CD14-positive monocyte (primary cell): Measurements from ENCODE around the gene WWOX. TPM values are rescaled to one million over a fixed set of nuclear protein-coding genes. Genes with fewer than 3 reads are reported as not detected.
"Not testable (repeated sequence)": the region's sequence is repeated elsewhere in the genome, so short reads cannot be mapped to it uniquely, and the experiment has no call there.

Experiments
- DNase-seq, 3 donors: peaks; one replicate each; pipeline ENCODE4 v3.0.0-alpha.2; 2011 to 2022
- H2AFZ ChIP-seq: 2 replicates; pipeline ENCODE4 v1.6.0; 2012; ENCODE audit warnings: mild to moderate bottlenecking, low read depth, low read length, inconsistent platforms; ENCODE audit not compliant: insufficient read depth, poor library complexity, severe bottlenecking
- H3K27ac ChIP-seq, 2 donors: 1 replicate in 1 of 2; 2 replicates in 1 of 2; pipeline ENCODE4 v1.5.1; 2012 to 2013; ENCODE audit warnings: low read length in 2 of 2, control low read depth in 1 of 2, inconsistent platforms in 1 of 2, low read depth in 1 of 2, mild to moderate bottlenecking in 1 of 2
- H3K27me3 ChIP-seq, 2 donors: one replicate each; pipeline versions ENCODE4 v1.6.0 to v1.6.1; 2011 to 2013; ENCODE audit warnings: low read length in 2 of 2; ENCODE audit not compliant: control insufficient read depth in 2 of 2, insufficient read depth in 2 of 2
- H3K36me3 ChIP-seq, 2 donors: replicated peaks in 1 of 2; 1 replicate in 1 of 2; 2 replicates in 1 of 2; pipeline versions ENCODE4 v1.5.1 to v1.6.1; 2012 to 2013; ENCODE audit warnings: low read length in 2 of 2, control low read depth in 1 of 2, inconsistent platforms in 1 of 2, mild to moderate bottlenecking in 1 of 2; ENCODE audit not compliant: insufficient read depth in 2 of 2, control insufficient read depth in 1 of 2
- H3K4me1 ChIP-seq, 2 donors: 1 replicate in 1 of 2; 2 replicates in 1 of 2; pipeline versions ENCODE4 v1.5.1 to v1.6.1; 2012 to 2013; ENCODE audit warnings: low read length in 2 of 2, control low read depth in 1 of 2, inconsistent platforms in 1 of 2, mild to moderate bottlenecking in 1 of 2, moderate library complexity in 1 of 2; ENCODE audit not compliant: insufficient read depth in 2 of 2, control insufficient read depth in 1 of 2
- H3K4me2 ChIP-seq: replicated peaks from 2 replicates; pipeline ENCODE3; 2012; ENCODE audit warnings: low read length, moderate library complexity, mild to moderate bottlenecking; ENCODE audit not compliant: poor library complexity, severe bottlenecking; ENCODE audit errors: extremely low read depth
- H3K4me3 ChIP-seq, 3 experiments: fragments of 200-600 bp in 1 of 3; sonication (generic) in 1 of 3; replicated peaks in 1 of 3; 1 replicate in 2 of 3; 2 replicates in 1 of 3; pipeline ENCODE4 v1.5.1; 2011 to 2013; ENCODE audit warnings: low read length in 3 of 3, mild to moderate bottlenecking in 3 of 3, control low read depth in 2 of 3, low read depth in 2 of 3, inconsistent platforms in 1 of 3, moderate library complexity in 1 of 3
- H3K79me2 ChIP-seq: 2 replicates; pipeline ENCODE4 v1.6.0; 2012; ENCODE audit warnings: mild to moderate bottlenecking, control low read depth, inconsistent platforms, low read length, moderate library complexity; ENCODE audit not compliant: insufficient read depth
- H3K9ac ChIP-seq: 2 replicates; pipeline ENCODE4 v1.6.0; 2017; ENCODE audit warnings: low read length, mild to moderate bottlenecking; ENCODE audit not compliant: insufficient read depth, poor library complexity, severe bottlenecking
- H3K9me3 ChIP-seq, 2 donors: replicated peaks in 1 of 2; 1 replicate in 1 of 2; 2 replicates in 1 of 2; pipeline versions ENCODE4 v1.5.1 to v1.6.1; 2012 to 2013; ENCODE audit warnings: low read length in 2 of 2, control low read depth in 1 of 2; ENCODE audit not compliant: control insufficient read depth in 1 of 2, insufficient read depth in 1 of 2
- H4K20me1 ChIP-seq: 2 replicates; pipeline ENCODE4 v1.6.0; 2012; ENCODE audit warnings: mild to moderate bottlenecking, low read length, control low read depth, moderate library complexity; ENCODE audit not compliant: insufficient read depth
- H3K27ac Mint-ChIP-seq, 7 donors: one replicate each; pipeline ENCODE4 v1.8.0; 2020; ENCODE audit warnings: mild to moderate bottlenecking in 7 of 7, mixed read lengths in 7 of 7, moderate library complexity in 6 of 7, inconsistent platforms in 2 of 7
- H3K27me3 Mint-ChIP-seq, 3 donors: one replicate each; pipeline ENCODE4 v1.8.0; 2021 to 2022; ENCODE audit warnings: low read depth in 3 of 3, mild to moderate bottlenecking in 3 of 3, mixed read lengths in 3 of 3, moderate library complexity in 3 of 3, inconsistent platforms in 1 of 3
- H3K36me3 Mint-ChIP-seq, 2 donors: one replicate each; pipeline ENCODE4 v1.8.0; 2020; ENCODE audit warnings: mixed read lengths in 2 of 2, inconsistent platforms in 1 of 2, mild to moderate bottlenecking in 1 of 2
- H3K4me1 Mint-ChIP-seq: one replicate; pipeline ENCODE4 v1.8.0; 2020; ENCODE audit warnings: mild to moderate bottlenecking, mixed read lengths
- H3K4me3 Mint-ChIP-seq, 2 donors: one replicate each; pipeline ENCODE4 v1.8.0; 2020; ENCODE audit warnings: mild to moderate bottlenecking in 2 of 2, mixed read lengths in 2 of 2, moderate library complexity in 1 of 2
- H3K9me3 Mint-ChIP-seq, 7 donors: one replicate each; pipeline ENCODE4 v1.8.0; 2020 to 2022; ENCODE audit warnings: mixed read lengths in 7 of 7, mild to moderate bottlenecking in 6 of 7, moderate library complexity in 6 of 7, inconsistent platforms in 2 of 7
- CTCF ChIP-seq: fragments of 200-600 bp; IDR thresholded peaks from one replicate; pipeline ENCODE4 v1.8.0; 2022; ENCODE audit warnings: antibody characterized with exemption, mild to moderate bottlenecking
- WGBS: methylation state at CpG from one replicate; pipeline ENCODE4 v1.1.5; 2013; ENCODE audit warnings: missing lambda C conversion rate; ENCODE audit not compliant: insufficient coverage; 5-methylcytosine and 5-hydroxymethylcytosine counted together
- intact Hi-C, 2 donors: fragments of 100-400 bp; cut with micrococcal nuclease; formaldehyde crosslinking; loops; one replicate each; pipeline versions ENCODE4 v1.15.0 to v1.15.1; 2023
- polyA plus RNA-seq, 3 donors: library from polyadenylated mRNA; depleted of rRNA in 1 of 3; unstranded in 2 of 3; stranded (reverse) in 1 of 3; fragments of 300-500 nt in 2 of 3; fragments of >200 nt in 1 of 3; fragmentation: Illumina TruSeq in 2 of 3; gene quantifications; 1 replicate in 2 of 3; 2 replicates in 1 of 3; pipeline ENCODE4 v1.2.3, GENCODE V29; 2012 to 2021

Gene WWOX
- polyA plus RNA-seq, 3 donors: 4.0 to 7.0 (median 6.3) TPM

GRCh38 chr16:78050734-78051400, 48.6 kb upstream of the WWOX start:
- Histone ChIP-seq H3K9me3 (no peaks in the 10 kb centered on the region), H3K36me3 (no peaks in the 10 kb centered on the region), H3K4me2 (no peak overlapping the region), H3K27me3 (peaks cover 0 to 4% of the 10 kb centered on the region in 2 donors), H3K4me3 (no peak overlapping the region), H3K9ac (no peak overlapping the region), H3K27ac (no peak overlapping the region), H4K20me1 (no peaks in the 10 kb centered on the region), H2AFZ (no peak overlapping the region), H3K79me2 (no peaks in the 10 kb centered on the region), H3K4me1 (no peaks in the 10 kb centered on the region)
- no peak for DNase-seq
- H3K4me3 Mint-ChIP-seq: no peak overlapping the region
- intact Hi-C loops: no loop called here
- 100% methylated on average over 1 of the region's 2 CpGs for WGBS
- peaks cover 0 to 2% (median 0%) of the 10 kb centered on the region in 7 donors for H3K9me3 Mint-ChIP-seq
- TF ChIP-seq CTCF: no peak
- H3K27me3 Mint-ChIP-seq: peaks cover 6 to 16% (median 7%) of the 10 kb centered on the region in 3 donors
- H3K4me1 Mint-ChIP-seq: no peaks in the 10 kb centered on the region
- H3K27ac Mint-ChIP-seq: no peak overlapping the region
- H3K36me3 Mint-ChIP-seq: no peaks in the 10 kb centered on the region

- Histone ChIP-seq H3K4me2 (no peak overlapping the region), H4K20me1 (no peaks in the 10 kb centered on the region), H3K36me3 (no peaks in the 10 kb centered on the region), H3K27me3 (no peaks in the 10 kb centered on the region), H3K79me2 (no peaks in the 10 kb centered on the region), H3K9me3 (no peaks in the 10 kb centered on the region), H3K4me3 (no peak overlapping the region), H3K27ac (no peak overlapping the region), H3K4me1 (no peaks in the 10 kb centered on the region), H3K9ac (no peak overlapping the region), H2AFZ (no peak overlapping the region)
- Mint-ChIP-seq H3K4me1 (no peaks in the 10 kb centered on the region), H3K27ac (no peak overlapping the region), H3K4me3 (no peak overlapping the region), H3K9me3 (peaks cover 0 to 3% (median 0%) of the 10 kb centered on the region in 7 donors), H3K36me3 (no peaks in the 10 kb centered on the region), H3K27me3 (peaks cover 0 to 3% (median 2%) of the 10 kb centered on the region in 3 donors)
- no peak for DNase-seq
- 80% methylated on average over 8 of the region's 9 CpGs for WGBS
- intact Hi-C loops: no loop called here
- no peak for TF ChIP-seq CTCF
Observed at GRCh38 chr16:78057803-78058564, 41.5 kb upstream of the WWOX start.

- H3K9ac ChIP-seq, H3K27me3 ChIP-seq, H3K9me3 ChIP-seq, H3K79me2 ChIP-seq, H3K4me1 Mint-ChIP-seq, H2AFZ ChIP-seq, H3K36me3 ChIP-seq, H4K20me1 ChIP-seq, H3K27me3 Mint-ChIP-seq, H3K4me1 ChIP-seq, H3K4me2 ChIP-seq, H3K27ac Mint-ChIP-seq, H3K9me3 Mint-ChIP-seq, H3K27ac ChIP-seq, DNase-seq, H3K36me3 Mint-ChIP-seq, H3K4me3 ChIP-seq, intact Hi-C loops, H3K4me3 Mint-ChIP-seq: not testable (repeated sequence)
- WGBS: 91% methylated on average over 20 of the region's 25 CpGs
Observed at GRCh38 chr16:78059806-78060205, 39.6 kb upstream of the WWOX start.
